ENCODE data around the gene ENPP3.

Gene ENPP3

DNA sequence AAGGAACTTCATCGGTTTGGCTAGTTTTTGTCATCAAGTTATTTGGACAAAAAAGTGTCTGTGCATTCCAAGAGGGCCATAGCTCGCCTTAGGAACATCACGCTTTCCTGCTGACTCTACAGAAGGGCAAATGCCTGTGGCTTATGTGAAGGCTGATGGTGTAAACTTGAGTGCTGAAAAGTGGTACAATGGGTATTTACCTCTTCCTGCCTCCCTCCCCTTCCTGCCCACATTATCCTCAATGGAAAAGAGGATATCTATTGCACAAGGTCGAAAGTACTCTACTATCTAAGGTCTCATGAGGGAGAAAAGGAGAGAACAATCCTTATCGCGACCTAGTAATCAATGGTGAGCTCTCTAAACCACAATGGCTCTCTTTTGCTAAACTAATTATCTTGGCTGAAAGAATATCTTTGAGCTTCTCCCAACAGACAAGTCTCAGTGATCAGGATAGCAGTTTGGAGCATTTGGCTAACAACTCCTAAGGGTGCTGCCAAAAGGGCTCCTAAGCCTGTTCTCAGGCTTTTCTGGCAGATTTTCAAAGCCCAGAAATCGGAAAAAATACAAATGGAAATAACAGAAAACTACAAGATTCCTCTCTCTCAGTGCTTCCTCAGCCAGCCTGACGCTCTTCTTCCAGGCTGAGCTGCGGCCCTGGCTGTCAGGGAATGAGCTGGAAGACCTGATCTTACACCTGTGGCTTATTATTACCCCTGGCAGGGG lies 128.1 kb downstream of the ENPP3 start:
- no peaks in the 10 kb centered on the region for H3K36me3 ChIP-seq
- H3K27me3 ChIP-seq = no peaks in the 10 kb centered on the region
- H3K4me3 ChIP-seq (ENCODE audit: low read depth in 1 of 2, low read length in 1 of 2) = no peak overlapping the region
- no peaks in the 10 kb centered on the region for H3K9me3 ChIP-seq
- H3K27ac ChIP-seq = no peak overlapping the region
- no peaks in the 10 kb centered on the region for H3K4me1 ChIP-seq (ENCODE audit: control insufficient read depth in 1 of 2, insufficient read depth in 1 of 2, low read depth in 1 of 2, low read length in 1 of 2)
- TF ChIP-seq, protein P1, sequence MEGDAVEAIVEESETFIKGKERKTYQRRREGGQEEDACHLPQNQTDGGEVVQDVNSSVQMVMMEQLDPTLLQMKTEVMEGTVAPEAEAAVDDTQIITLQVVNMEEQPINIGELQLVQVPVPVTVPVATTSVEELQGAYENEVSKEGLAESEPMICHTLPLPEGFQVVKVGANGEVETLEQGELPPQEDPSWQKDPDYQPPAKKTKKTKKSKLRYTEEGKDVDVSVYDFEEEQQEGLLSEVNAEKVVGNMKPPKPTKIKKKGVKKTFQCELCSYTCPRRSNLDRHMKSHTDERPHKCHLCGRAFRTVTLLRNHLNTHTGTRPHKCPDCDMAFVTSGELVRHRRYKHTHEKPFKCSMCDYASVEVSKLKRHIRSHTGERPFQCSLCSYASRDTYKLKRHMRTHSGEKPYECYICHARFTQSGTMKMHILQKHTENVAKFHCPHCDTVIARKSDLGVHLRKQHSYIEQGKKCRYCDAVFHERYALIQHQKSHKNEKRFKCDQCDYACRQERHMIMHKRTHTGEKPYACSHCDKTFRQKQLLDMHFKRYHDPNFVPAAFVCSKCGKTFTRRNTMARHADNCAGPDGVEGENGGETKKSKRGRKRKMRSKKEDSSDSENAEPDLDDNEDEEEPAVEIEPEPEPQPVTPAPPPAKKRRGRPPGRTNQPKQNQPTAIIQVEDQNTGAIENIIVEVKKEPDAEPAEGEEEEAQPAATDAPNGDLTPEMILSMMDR (IDR thresholded peaks at IDR 0.05) = no peak

DNA sequence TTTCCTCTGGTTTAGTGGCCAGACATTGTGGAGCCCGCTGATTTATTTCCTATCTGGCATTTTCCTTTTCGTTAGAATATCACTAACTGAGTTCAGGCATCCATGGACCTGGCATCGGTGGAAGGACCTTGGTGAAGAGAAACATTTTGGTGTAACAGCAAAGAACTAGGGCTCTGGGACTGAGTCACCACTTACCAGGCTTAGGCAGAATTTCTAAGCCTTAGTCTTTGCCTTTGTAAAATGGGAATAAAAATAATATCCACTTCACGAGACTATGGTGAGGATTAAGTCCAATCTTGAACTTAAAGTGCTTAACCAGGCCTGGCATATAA lies 128.7 kb downstream of the ENPP3 start:
- TF ChIP-seq, protein P1 (IDR thresholded peaks at IDR 0.05) = no peak
- Histone ChIP-seq H3K36me3 (no peaks in the 10 kb centered on the region), H3K4me1 (ENCODE audit: control insufficient read depth in 1 of 2, insufficient read depth in 1 of 2, low read depth in 1 of 2, low read length in 1 of 2) (no peaks in the 10 kb centered on the region), H3K4me3 (ENCODE audit: low read depth in 1 of 2, low read length in 1 of 2) (no peak overlapping the region), H3K27me3 (no peaks in the 10 kb centered on the region), H3K9me3 (no peaks in the 10 kb centered on the region), H3K27ac (no peak overlapping the region)

DNA sequence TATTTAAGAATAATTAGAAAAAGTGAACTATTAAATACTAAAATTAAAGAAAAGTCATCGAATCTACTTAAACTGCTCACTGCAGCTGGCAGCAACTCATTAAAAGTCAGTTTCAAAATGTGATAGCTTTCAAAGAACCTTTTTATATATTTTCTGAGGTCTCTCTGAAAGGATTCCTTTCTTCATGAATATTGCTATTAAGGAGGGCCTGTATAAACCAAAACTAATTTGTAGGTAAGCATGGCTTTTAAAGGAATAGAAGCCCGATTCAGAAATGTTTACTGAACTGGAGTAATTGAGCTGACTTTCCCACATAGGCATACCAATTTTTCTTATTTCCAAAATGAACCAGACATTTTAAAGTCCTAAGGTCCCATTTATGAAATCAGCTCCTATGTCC lies 129.5 kb downstream of the ENPP3 start:
- H3K4me3 ChIP-seq (ENCODE audit: low read depth in 1 of 2, low read length in 1 of 2) = no peak overlapping the region
- no peaks in the 10 kb centered on the region for H3K27me3 ChIP-seq
- no peak overlapping the region for H3K27ac ChIP-seq
- H3K9me3 ChIP-seq = no peaks in the 10 kb centered on the region
- no peaks in the 10 kb centered on the region for H3K4me1 ChIP-seq (ENCODE audit: control insufficient read depth in 1 of 2, insufficient read depth in 1 of 2, low read depth in 1 of 2, low read length in 1 of 2)
- no peaks in the 10 kb centered on the region for H3K36me3 ChIP-seq
- TF ChIP-seq, protein P1 (IDR thresholded peaks at IDR 0.05) = no peak

DNA sequence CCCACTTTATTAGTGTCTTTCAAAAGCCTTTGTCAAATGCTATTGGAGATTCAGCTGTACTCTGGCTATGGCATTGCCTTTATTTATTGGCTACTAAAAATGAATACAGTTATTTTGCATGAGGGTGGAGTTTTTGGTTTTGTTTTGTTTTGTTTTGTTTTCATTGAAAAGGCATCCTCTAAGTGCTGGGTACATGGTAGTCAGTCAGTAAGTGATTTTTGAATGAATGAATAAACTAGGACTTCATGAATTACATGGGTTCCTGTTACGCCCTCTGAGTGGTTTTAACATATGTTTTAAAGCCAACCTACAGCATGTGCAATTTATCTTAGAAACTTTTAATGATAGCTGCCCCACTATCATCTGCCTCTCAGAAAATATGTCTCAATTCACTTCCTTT lies 131.9 kb downstream of the ENPP3 start:
- no peak overlapping the region for H3K27ac ChIP-seq
- no peaks in the 10 kb centered on the region for H3K4me1 ChIP-seq (ENCODE audit: control insufficient read depth in 1 of 2, insufficient read depth in 1 of 2, low read depth in 1 of 2, low read length in 1 of 2)
- H3K27me3 ChIP-seq = no peaks in the 10 kb centered on the region
- H3K36me3 ChIP-seq = no peaks in the 10 kb centered on the region
- no peaks in the 10 kb centered on the region for H3K9me3 ChIP-seq
- TF ChIP-seq, protein P1 (IDR thresholded peaks at IDR 0.05) = no peak
- H3K4me3 ChIP-seq (ENCODE audit: low read depth in 1 of 2, low read length in 1 of 2) = no peak overlapping the region

DNA sequence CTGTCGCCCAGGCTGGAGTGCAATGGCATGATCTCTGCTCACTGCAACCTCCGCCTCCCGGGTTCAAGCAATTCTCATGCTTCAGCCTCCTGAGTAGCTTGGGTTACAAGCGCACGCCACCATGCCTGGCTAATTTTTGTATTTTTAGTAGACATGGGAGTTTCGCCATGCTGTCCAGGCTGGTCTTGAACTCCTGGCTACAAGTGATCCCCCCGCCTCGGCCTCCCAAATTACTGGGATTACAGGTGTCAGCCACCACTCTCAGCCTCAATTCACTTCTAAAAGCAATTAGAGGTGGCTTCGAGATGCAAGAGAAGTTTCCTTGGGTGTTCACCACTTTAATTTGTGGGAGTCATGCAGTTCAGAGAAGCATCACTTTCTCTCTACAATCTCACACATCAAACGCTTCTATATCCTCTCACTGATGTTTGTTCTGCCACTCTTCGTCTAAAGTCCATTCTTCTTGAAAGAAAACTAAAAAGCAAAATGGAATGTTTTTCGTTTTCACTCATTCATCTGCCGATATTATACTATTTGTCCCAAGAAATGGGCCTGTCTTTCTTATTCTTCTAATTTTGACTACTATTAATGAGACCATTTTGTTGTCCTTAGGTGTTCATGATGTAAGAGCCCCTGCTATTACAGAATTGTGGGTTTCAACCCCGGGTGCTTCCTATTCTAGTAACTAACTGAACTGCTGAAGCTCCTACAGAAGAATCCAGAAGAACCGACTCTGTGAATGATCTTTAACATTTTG lies 132.5 kb downstream of the ENPP3 start:
- Histone ChIP-seq H3K27me3 (no peaks in the 10 kb centered on the region), H3K27ac (no peak overlapping the region), H3K4me3 (ENCODE audit: low read depth in 1 of 2, low read length in 1 of 2) (no peak overlapping the region), H3K36me3 (no peaks in the 10 kb centered on the region), H3K4me1 (ENCODE audit: control insufficient read depth in 1 of 2, insufficient read depth in 1 of 2, low read depth in 1 of 2, low read length in 1 of 2) (no peaks in the 10 kb centered on the region), H3K9me3 (no peaks in the 10 kb centered on the region)
- TF ChIP-seq, protein P1 (IDR thresholded peaks at IDR 0.05) = no peak

Measured in neutrophil (primary cell).